ENCODE measurements around the gene NTSR1.
"Not testable (repeated sequence)": the region's sequence is repeated elsewhere in the genome, so short reads cannot be mapped to it uniquely, and the experiment has no call there.

Gene NTSR1

DNA sequence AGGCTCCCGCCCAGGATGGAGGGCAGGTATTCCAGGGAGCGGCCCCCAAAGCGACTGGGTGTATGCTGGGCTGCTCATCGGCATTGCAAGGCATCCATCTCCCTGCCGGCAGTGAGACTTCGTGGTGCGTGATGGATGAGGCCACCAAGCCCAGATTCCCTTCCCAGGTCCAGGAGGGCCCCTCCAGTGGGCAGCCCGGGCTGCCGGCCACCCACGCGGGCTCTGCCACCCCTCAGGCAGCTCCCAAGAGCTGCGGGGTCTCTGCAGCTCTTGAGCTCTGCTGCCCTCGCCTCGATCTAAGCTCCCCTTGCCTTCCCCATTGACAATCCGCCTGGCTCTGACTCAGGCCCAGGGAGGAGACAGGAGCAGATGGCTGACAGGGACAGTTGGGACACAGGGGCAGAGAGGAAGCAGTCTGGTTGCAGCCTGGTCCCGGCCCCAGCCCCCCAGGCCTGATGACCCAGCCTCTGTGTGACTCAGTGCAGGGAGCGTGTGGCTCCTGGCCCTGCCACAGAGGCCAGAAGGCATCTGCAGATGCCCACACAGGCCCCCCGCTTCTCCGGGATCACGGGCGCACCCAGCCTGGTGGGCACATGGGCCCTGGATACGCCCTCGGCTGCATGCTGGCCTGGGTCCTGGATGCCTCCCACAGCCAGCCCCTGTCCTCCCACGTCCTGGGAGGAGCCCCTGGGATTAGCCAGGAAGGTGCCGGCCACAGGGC, 33.3 kb upstream of the NTSR1 start:
- FAIRE-seq (no peak), DNase-seq (ENCODE audit: insufficient read length, low spot score) (no peak)
- TF ChIP-seq, protein P1, sequence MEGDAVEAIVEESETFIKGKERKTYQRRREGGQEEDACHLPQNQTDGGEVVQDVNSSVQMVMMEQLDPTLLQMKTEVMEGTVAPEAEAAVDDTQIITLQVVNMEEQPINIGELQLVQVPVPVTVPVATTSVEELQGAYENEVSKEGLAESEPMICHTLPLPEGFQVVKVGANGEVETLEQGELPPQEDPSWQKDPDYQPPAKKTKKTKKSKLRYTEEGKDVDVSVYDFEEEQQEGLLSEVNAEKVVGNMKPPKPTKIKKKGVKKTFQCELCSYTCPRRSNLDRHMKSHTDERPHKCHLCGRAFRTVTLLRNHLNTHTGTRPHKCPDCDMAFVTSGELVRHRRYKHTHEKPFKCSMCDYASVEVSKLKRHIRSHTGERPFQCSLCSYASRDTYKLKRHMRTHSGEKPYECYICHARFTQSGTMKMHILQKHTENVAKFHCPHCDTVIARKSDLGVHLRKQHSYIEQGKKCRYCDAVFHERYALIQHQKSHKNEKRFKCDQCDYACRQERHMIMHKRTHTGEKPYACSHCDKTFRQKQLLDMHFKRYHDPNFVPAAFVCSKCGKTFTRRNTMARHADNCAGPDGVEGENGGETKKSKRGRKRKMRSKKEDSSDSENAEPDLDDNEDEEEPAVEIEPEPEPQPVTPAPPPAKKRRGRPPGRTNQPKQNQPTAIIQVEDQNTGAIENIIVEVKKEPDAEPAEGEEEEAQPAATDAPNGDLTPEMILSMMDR (IDR thresholded peaks at IDR 0.05; ENCODE audit: insufficient read depth, missing control alignments): no peak

DNA sequence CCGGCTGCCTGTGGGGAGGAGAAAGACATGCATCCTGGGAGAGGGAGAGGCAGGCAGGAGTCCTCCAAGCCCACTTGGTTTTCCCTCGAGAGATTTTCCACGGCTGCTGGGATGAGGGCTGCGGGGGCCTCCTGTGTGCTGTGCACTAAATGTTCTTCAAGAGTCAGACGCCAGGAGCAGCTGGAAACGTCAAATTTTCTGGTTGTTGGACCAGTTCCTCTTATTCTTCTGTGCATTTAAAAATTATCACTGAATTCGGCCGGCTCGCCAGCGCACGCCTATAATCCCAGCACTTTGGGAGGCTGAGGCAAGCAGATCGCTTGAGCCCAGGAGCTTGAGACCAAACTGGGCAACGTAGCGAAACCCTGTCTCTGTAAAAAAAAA, 32.8 kb upstream of the NTSR1 start:
- DNase-seq (ENCODE audit: insufficient read length, low spot score): no peak
- TF ChIP-seq, protein P1 (IDR thresholded peaks at IDR 0.05; ENCODE audit: insufficient read depth, missing control alignments): no peak
- FAIRE-seq: no peak

DNA sequence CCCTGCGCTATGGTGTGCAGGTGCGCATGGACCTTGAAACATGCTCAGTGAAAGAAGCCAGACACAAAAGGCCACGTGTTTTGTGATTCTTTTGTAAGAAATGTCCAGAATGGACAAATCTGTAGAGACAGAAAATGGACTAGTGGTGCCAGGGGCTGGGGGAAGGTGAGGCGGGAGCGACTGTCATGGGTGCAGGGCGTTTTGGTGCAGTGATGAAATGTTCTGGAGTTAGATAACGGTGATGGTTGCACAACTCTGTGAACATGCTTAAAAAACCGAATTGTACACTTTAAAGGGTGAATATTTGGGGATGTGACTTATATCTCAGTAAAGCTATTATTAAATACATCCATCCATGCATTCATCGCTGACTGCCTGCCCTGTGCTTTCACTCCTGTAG, 31.7 kb upstream of the NTSR1 start:
- TF ChIP-seq, protein P1 (IDR thresholded peaks at IDR 0.05; ENCODE audit: insufficient read depth, missing control alignments): no peak
- FAIRE-seq (no peak), DNase-seq (ENCODE audit: insufficient read length, low spot score) (no peak)

DNA sequence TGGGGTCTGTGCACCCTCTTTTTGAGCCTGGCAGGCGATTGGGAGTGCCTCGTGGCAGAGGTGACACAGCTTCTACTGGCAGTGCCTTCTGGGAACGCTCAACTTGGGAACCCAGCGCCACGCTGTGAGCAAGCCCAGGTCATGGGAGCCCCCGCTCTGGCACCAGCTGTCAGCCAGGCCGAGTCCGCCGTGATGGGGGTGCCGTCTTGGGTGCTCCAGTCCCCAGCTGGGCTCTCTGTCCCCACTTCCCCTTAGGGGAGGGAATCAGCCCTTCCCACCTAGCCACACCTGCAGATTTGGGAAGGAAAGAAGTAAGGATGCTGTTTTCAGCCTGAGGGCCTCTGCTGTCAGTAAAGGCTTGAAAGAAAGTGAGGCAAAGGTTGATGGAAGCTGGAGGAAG, 31.0 kb upstream of the NTSR1 start:
- TF ChIP-seq, protein P1 (IDR thresholded peaks at IDR 0.05; ENCODE audit: insufficient read depth, missing control alignments): no peak
- FAIRE-seq: no peak
- DNase-seq (ENCODE audit: insufficient read length, low spot score): no peak

DNA sequence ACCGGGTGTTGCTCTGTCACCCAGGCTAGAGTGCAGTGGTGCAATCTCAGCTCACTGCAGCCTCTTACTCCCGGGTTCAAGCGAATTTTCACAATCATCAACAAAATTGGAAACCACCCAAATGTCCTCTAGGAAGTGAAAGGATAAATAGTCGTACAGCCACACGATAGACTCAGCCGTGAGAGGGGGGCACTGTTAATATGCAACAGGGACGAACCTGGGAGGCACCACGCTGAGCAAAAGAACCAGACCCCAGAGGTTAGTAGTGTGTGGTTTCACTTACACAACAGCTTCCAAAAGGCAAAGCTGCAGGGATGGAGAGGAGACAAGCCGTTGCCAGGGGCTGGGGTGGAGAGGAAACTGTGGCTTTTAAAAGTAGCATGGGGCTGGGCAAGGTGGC, 30.1 kb upstream of the NTSR1 start:
- DNase-seq (ENCODE audit: insufficient read length, low spot score) (no peak), FAIRE-seq (no peak)
- TF ChIP-seq, protein P1 (IDR thresholded peaks at IDR 0.05; ENCODE audit: insufficient read depth, missing control alignments): no peak

DNA sequence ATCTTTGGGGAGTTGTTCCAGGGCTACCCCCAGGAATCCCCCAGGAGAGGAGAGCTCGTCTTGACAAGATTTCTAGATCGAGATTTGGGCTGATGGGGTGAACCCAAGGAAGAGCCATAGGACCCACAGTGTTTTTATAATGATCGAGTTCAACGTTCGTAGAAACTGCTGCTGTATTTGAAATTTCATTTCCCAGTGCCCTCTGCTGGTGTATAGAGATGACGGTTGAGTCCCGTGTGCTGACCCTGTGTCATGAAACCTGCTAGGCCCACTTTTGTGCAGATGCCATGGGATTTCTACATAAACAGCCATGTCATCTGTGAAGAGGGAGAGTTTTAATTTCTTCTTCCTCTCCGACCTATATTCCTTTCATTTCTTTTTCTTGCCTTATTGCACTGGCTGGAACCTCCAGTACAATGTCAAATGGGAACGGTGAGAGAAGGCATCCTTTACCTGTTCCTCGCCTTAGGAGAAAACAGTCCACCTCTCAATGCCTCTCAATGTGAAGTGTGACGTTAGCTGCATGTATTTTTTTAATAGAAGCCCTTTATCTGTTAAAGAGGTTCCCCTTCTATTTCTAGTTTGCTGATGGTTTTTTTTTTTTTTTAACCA, 28.6 kb upstream of the NTSR1 start:
- DNase-seq (ENCODE audit: insufficient read length, low spot score) (no peak), FAIRE-seq (no peak)
- TF ChIP-seq, protein P1 (IDR thresholded peaks at IDR 0.05; ENCODE audit: insufficient read depth, missing control alignments): no peak

DNA sequence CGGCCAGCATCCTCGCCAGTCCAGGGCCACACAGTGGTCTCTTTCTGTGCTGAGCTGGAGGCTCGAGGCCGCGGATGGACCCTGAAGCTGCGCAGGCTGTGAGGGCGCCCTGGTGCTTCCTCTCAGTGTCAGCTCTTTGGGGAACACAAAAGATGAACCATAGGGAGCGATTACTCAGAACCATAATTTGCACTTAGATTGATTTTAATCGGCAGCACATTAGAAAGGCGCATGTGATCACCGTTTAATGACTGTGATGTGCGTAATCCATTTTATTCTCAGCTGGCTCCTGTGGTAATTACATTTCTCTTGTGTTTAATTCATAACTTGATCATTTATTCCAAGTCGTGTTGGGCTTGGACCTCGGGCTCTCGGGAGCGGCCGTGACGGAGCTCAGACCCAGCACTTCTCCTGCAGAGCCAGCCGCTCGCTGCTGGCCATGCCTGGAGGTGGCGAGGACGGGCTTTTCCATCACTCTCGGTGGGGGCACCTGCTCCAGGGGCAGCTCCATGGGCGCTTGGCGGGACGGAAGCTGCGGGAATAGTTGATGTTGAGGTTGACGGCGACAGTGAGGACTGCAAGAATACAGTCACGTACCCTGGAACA, 25.6 kb upstream of the NTSR1 start:
- DNase-seq (ENCODE audit: insufficient read length, low spot score) (no peak), FAIRE-seq (no peak)
- TF ChIP-seq, protein P1 (IDR thresholded peaks at IDR 0.05; ENCODE audit: insufficient read depth, missing control alignments): no peak

DNA sequence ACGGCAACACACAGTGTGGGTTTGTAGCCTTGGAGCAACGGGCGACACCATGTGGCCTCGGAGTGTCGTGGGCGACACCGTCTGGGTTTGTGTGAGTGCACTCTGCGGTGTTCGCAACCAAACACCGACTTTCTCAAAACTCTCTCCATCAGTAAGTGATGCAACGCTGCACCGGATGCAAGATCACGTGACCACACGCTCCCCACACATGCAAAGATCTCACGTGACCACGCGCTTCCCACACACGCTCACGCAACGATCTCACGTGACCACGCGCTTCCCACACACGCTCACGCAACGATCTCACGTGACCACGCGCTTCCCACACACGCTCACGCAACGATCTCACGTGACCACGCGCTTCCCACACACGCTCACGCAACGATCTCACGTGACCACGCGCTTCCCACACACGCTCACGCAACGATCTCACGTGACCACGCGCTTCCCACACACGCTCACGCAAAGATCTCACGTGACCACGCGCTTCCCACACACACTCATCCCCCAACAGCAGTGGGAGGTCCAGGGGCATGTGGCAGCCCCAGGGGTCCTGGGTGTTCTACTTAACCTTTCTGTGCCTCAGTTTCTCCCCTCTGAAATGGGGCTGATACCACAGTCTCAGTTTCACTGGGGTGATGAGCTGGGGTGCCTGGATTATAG, 24.8 kb upstream of the NTSR1 start:
- FAIRE-seq; DNase-seq (ENCODE audit: insufficient read length, low spot score): not testable (repeated sequence)

Data from D721Med (cell line).